IPS DF 4.7 (cell line): ENCODE measurements around the gene PTPRA.
"Not testable (repeated sequence)": the region's sequence is repeated elsewhere in the genome, so short reads cannot be mapped to it uniquely, and the experiment has no call there.

Experiments used
- DNase-seq: peaks from one replicate; pipeline ENCODE4 v3.0.0-alpha.2; 2013; ENCODE audit warnings: low spot score; ENCODE audit errors: extremely low read depth

Gene PTPRA

GRCh38 chr20:2888224-2888955 is 15.1 kb downstream of the PTPRA start:
- no peak for DNase-seq

- no peak for DNase-seq
Measured at GRCh38 chr20:2889209-2889608, 15.9 kb downstream of the PTPRA start.

- no peak for DNase-seq
Measured at GRCh38 chr20:2889797-2890196, 16.5 kb downstream of the PTPRA start.

- DNase-seq: no peak
Measured at GRCh38 chr20:2890742-2891141, 17.5 kb downstream of the PTPRA start.

- DNase-seq: no peak
Measured at GRCh38 chr20:2891343-2891742, 18.1 kb downstream of the PTPRA start.

- DNase-seq: no peak
Measured at GRCh38 chr20:2892376-2892775, 19.1 kb downstream of the PTPRA start.

- DNase-seq: no peak
Measured at GRCh38 chr20:2894221-2894620, 20.9 kb downstream of the PTPRA start.

GRCh38 chr20:2895154-2895553 is 21.9 kb downstream of the PTPRA start:
- not testable (repeated sequence) for DNase-seq

- no peak for DNase-seq
Measured at GRCh38 chr20:2899243-2899642, 26.0 kb downstream of the PTPRA start.

GRCh38 chr20:2900845-2901592 is 27.7 kb downstream of the PTPRA start:
- no peak for DNase-seq

- no peak for DNase-seq
Measured at GRCh38 chr20:2902291-2902690, 29.0 kb downstream of the PTPRA start.

GRCh38 chr20:2902818-2903217 is 29.5 kb downstream of the PTPRA start:
- no peak for DNase-seq

- DNase-seq: no peak
Measured at GRCh38 chr20:2903686-2904085, 30.4 kb downstream of the PTPRA start.

GRCh38 chr20:2907519-2907918 is 34.2 kb downstream of the PTPRA start:
- DNase-seq: no peak

GRCh38 chr20:2909953-2910352 is 36.7 kb downstream of the PTPRA start:
- DNase-seq: no peak

- DNase-seq: no peak
Measured at GRCh38 chr20:2911200-2911599, 37.9 kb downstream of the PTPRA start.

- DNase-seq: no peak
Measured at GRCh38 chr20:2914160-2914559, 40.9 kb downstream of the PTPRA start.

GRCh38 chr20:2917266-2917665 is 44.0 kb downstream of the PTPRA start:
- no peak for DNase-seq

GRCh38 chr20:2918096-2919049 is 45.1 kb downstream of the PTPRA start:
- no peak for DNase-seq

- DNase-seq: no peak
Measured at GRCh38 chr20:2919518-2920245, 46.4 kb downstream of the PTPRA start.

GRCh38 chr20:2920473-2920872 is 47.2 kb downstream of the PTPRA start:
- no peak for DNase-seq
